Endodermal cell (in vitro differentiated cells): ENCODE results near the gene HS6ST2. TPM values are rescaled to one million over a fixed set of nuclear protein-coding genes. Genes with fewer than 3 reads are reported as not detected.
A peak's percentile ranks its signal among the peaks of the same experiment; 100 is the strongest.

ENCODE experiments used
- DNase-seq: peaks from one replicate; pipeline ENCODE4 v3.0.0-alpha.2; 2017
- H3K27ac ChIP-seq: 2 replicates; pipeline ENCODE4 v1.5.1; 2013; ENCODE audit warnings: mild to moderate bottlenecking, low read depth, low read length, moderate library complexity
- H3K27me3 ChIP-seq: 2 replicates; pipeline ENCODE4 v1.6.1; 2013; ENCODE audit warnings: mild to moderate bottlenecking, low read length, moderate library complexity; ENCODE audit not compliant: insufficient read depth, control insufficient read depth, poor library complexity, severe bottlenecking
- H3K36me3 ChIP-seq: 2 replicates; pipeline ENCODE4 v1.7.0; 2013; ENCODE audit warnings: mild to moderate bottlenecking, low read length, moderate library complexity; ENCODE audit not compliant: control insufficient read depth, insufficient read depth
- H3K4me1 ChIP-seq: one replicate; pipeline ENCODE4 v1.7.0; 2013; ENCODE audit warnings: low read length; ENCODE audit not compliant: control insufficient read depth, insufficient read depth
- H3K4me3 ChIP-seq: 2 replicates; pipeline ENCODE4 v1.5.1; 2013; ENCODE audit warnings: mild to moderate bottlenecking, low read length, moderate library complexity
- H3K9ac ChIP-seq: 2 replicates; pipeline ENCODE4 v1.6.1; 2013; ENCODE audit warnings: mild to moderate bottlenecking, low read length, moderate library complexity; ENCODE audit not compliant: poor library complexity, severe bottlenecking; ENCODE audit errors: extremely low read depth
- H3K9me3 ChIP-seq: 2 replicates; pipeline ENCODE4 v1.6.1; 2013; ENCODE audit warnings: mild to moderate bottlenecking, low read length, moderate library complexity; ENCODE audit not compliant: control insufficient read depth
- H3K27ac Mint-ChIP-seq: 2 replicates; pipeline ENCODE4 v1.8.0; 2020; ENCODE audit warnings: mixed read lengths
- H3K27me3 Mint-ChIP-seq: 2 replicates; pipeline ENCODE4 v1.8.0; 2021; ENCODE audit warnings: mild to moderate bottlenecking, mixed read lengths; ENCODE audit not compliant: insufficient read depth
- H3K36me3 Mint-ChIP-seq: 2 replicates; pipeline ENCODE4 v1.8.0; 2020; ENCODE audit warnings: low read depth, mixed read lengths
- H3K4me1 Mint-ChIP-seq: 2 replicates; pipeline ENCODE4 v1.8.0; 2020; ENCODE audit warnings: mixed read lengths
- H3K4me3 Mint-ChIP-seq: 2 replicates; pipeline ENCODE4 v1.8.0; 2020; ENCODE audit warnings: mild to moderate bottlenecking, moderate library complexity, mixed read lengths
- H3K9me3 Mint-ChIP-seq: 2 replicates; pipeline ENCODE4 v1.8.0; 2020; ENCODE audit warnings: mild to moderate bottlenecking, mixed read lengths
- CTCF ChIP-seq: fragments of 200-600 bp; sonication (generic); conservative IDR thresholded peaks from 2 replicates; pipeline ENCODE4 v1.5.0; 2021; ENCODE audit warnings: antibody characterized with exemption, mild to moderate bottlenecking
- WGBS, 2 experiments: methylation state at CpG; one replicate each; pipeline versions ENCODE4 v1.1.5 to v1.1.7; 2013; ENCODE audit warnings: missing lambda C conversion rate in 2 of 2, mixed read lengths in 1 of 2; ENCODE audit not compliant: insufficient coverage in 1 of 2, insufficient read length in 1 of 2; 5-methylcytosine and 5-hydroxymethylcytosine counted together
- total RNA-seq, 2 donors: library from RNA; stranded (reverse); fragmentation: NEBNext Ultra II Directional in 1 of 2; extraction: Animal tissue kit (Norgen Biotek cat#: 25700) in 1 of 2; gene quantifications; 2 replicates in 1 of 2; 3 replicates in 1 of 2; pipeline ENCODE4 v1.2.1, GENCODE V29; 2021

Gene HS6ST2
- total RNA-seq, 2 donors from 2014 or later: 4.1 to 19.4 TPM

- 71 to 76% methylated on average over 1 to 3 of the region's 3 CpGs for WGBS, 2 experiments
- Histone ChIP-seq H3K9ac (no peak overlapping the region), H3K4me1 (no peaks in the 10 kb centered on the region), H3K9me3 (no peaks in the 10 kb centered on the region), H3K27ac (no peak overlapping the region), H3K36me3 (no peaks in the 10 kb centered on the region), H3K27me3 (no peaks in the 10 kb centered on the region), H3K4me3 (no peak overlapping the region)
- peaks cover 3% of the 10 kb centered on the region for H3K27me3 Mint-ChIP-seq
- DNase-seq: peak; percentile 60
- peaks cover 22% of the 10 kb centered on the region for H3K4me1 Mint-ChIP-seq
- H3K4me3 Mint-ChIP-seq: no peak overlapping the region
- no peaks in the 10 kb centered on the region for H3K9me3 Mint-ChIP-seq
- TF ChIP-seq CTCF: no peak
- no peaks in the 10 kb centered on the region for H3K36me3 Mint-ChIP-seq
- H3K27ac Mint-ChIP-seq: peak overlapping the region; percentile 58
These were observed 207.3 kb downstream of the HS6ST2 start for GRCh38 chrX:132751063-132751690.

GRCh38 chrX:132750331-132751062 is 207.9 kb downstream of the HS6ST2 start:
- H3K9ac ChIP-seq: no peak overlapping the region
- no peak for TF ChIP-seq CTCF
- H3K27ac ChIP-seq: no peak overlapping the region
- no peaks in the 10 kb centered on the region for H3K27me3 ChIP-seq
- Mint-ChIP-seq H3K9me3 (no peaks in the 10 kb centered on the region), H3K4me3 (no peak overlapping the region), H3K27me3 (peaks cover 9% of the 10 kb centered on the region), H3K27ac (peak overlapping the region; percentile 52), H3K36me3 (no peaks in the 10 kb centered on the region), H3K4me1 (peaks cover 22% of the 10 kb centered on the region)
- H3K4me1 ChIP-seq: no peaks in the 10 kb centered on the region
- no peak for DNase-seq
- no peak overlapping the region for H3K4me3 ChIP-seq
- WGBS, 2 experiments: 88% methylated on average over 5 of the region's 6 CpGs; no CpG with 5 or more reads in 1 of the 2 experiments
- no peaks in the 10 kb centered on the region for H3K9me3 ChIP-seq
- H3K36me3 ChIP-seq: no peaks in the 10 kb centered on the region

GRCh38 chrX:132749406-132749805 is 209.0 kb downstream of the HS6ST2 start:
- no peak overlapping the region for H3K27ac Mint-ChIP-seq
- Histone ChIP-seq H3K4me1 (no peaks in the 10 kb centered on the region), H3K36me3 (no peaks in the 10 kb centered on the region), H3K9me3 (no peaks in the 10 kb centered on the region), H3K9ac (no peak overlapping the region), H3K27me3 (no peaks in the 10 kb centered on the region), H3K4me3 (no peak overlapping the region), H3K27ac (no peak overlapping the region)
- peaks cover 26% of the 10 kb centered on the region for H3K4me1 Mint-ChIP-seq
- H3K27me3 Mint-ChIP-seq: peaks cover 13% of the 10 kb centered on the region
- no peak for TF ChIP-seq CTCF
- H3K36me3 Mint-ChIP-seq: no peaks in the 10 kb centered on the region
- WGBS, 2 experiments: 93% methylated on average over 2 of the region's 3 CpGs; no CpG with 5 or more reads in 1 of the 2 experiments
- no peak overlapping the region for H3K4me3 Mint-ChIP-seq
- DNase-seq: no peak
- no peaks in the 10 kb centered on the region for H3K9me3 Mint-ChIP-seq
